ES-I3 (cell line): ENCODE results near the gene AQP9.
"Not testable (repeated sequence)": the region's sequence is repeated elsewhere in the genome, so short reads cannot be mapped to it uniquely, and the experiment has no call there.

Source experiments
- H3K36me3 ChIP-seq: 2 replicates; pipeline ENCODE4 v1.6.1; 2013; ENCODE audit warnings: mild to moderate bottlenecking, low read length, control low read depth, moderate library complexity; ENCODE audit not compliant: insufficient read depth
- H3K4me1 ChIP-seq: 2 replicates; pipeline ENCODE4 v1.6.1; 2013; ENCODE audit warnings: mild to moderate bottlenecking, control low read depth, low read length; ENCODE audit not compliant: insufficient read depth
- H3K9ac ChIP-seq: 2 replicates; pipeline ENCODE4 v1.6.1; 2013; ENCODE audit warnings: low read depth, mild to moderate bottlenecking, low read length, moderate library complexity
- H3K9me3 ChIP-seq: 2 replicates; pipeline ENCODE4 v1.6.1; 2013; ENCODE audit warnings: mild to moderate bottlenecking, low read length, moderate library complexity; ENCODE audit not compliant: control insufficient read depth, insufficient read depth

AQP9 gene

DNA sequence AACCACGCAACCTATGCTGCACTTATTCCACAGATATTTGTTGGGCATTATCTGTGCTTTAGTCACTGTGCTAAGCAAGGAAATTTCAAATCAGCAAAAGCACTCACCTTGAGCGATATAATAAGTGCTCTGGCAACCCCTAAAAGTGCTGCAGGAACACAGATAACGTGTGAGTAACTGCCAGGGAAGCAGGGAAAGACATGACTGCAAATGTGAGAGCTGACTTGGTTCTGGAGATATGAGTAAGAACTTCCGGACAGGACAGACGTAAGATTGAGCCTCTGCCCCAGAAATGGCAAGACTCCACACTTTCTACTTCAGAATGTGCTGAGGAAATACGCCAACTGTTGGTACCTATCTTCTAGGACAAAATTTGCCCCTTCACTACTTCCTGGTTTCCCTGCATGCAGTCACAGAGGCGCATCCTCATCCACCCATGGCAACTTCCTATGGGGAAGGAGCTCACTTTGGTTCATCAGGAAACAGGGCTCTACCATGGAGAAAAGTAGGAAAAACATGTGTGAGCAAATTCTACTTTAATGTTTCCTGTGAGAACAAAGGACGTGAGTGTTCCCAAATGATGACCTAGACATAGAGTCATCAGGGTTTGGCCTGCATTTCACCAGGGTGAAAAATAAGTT is 41.7 kb downstream of the AQP9 start:
- Histone ChIP-seq H3K4me1 (no peaks in the 10 kb centered on the region), H3K9me3 (no peaks in the 10 kb centered on the region), H3K9ac (no peak overlapping the region), H3K36me3 (no peaks in the 10 kb centered on the region)

DNA sequence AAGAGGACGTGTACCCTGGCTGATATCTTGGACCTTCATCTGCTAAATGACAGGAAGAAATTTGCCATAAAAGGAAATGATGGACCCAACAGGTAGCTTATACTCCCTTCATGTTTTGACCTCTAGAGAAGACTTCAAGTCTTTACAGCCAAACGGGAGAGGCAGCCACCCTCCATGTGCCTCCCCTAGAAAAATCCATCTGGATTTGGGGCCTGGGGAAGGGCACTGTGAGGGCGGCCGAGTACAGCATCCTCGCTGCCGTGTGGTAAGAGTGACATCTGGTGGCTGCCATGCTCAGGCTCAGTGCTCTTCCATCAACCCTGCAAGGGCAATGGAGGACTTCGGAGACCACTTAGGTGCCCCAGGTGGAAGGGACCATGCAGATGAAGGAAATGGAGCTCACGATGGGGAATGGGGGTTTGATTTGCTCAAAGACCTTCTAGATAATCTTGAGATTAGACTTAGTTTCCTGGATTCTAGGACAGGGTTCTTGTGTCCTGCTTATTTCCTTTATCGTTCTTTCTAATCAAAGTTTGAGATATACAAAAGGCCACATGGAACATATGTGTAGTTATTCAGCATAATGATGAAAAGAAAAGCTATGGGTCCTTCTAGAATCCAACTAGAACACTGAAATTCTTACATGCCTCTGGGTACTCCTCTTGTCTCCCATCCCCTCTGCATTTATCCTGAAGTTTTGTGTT is 44.4 kb downstream of the AQP9 start:
- Histone ChIP-seq H3K36me3 (no peaks in the 10 kb centered on the region), H3K9ac (no peak overlapping the region), H3K9me3 (no peaks in the 10 kb centered on the region), H3K4me1 (no peaks in the 10 kb centered on the region)

- no peaks in the 10 kb centered on the region for H3K4me1 ChIP-seq
Observed at GRCh38 chr15:58185439-58185838, 47.3 kb downstream of the AQP9 start.

GRCh38 chr15:58189148-58189811 is 51.1 kb downstream of the AQP9 start:
- no peaks in the 10 kb centered on the region for H3K4me1 ChIP-seq
- no peaks in the 10 kb centered on the region for H3K9me3 ChIP-seq
- H3K9ac ChIP-seq: no peak overlapping the region
- no peaks in the 10 kb centered on the region for H3K36me3 ChIP-seq

More at GRCh38 chr15:58185439-58185838, 47.3 kb downstream of the AQP9 start:
- Histone ChIP-seq H3K9ac (no peak overlapping the region), H3K9me3 (no peaks in the 10 kb centered on the region), H3K36me3 (no peaks in the 10 kb centered on the region)

DNA sequence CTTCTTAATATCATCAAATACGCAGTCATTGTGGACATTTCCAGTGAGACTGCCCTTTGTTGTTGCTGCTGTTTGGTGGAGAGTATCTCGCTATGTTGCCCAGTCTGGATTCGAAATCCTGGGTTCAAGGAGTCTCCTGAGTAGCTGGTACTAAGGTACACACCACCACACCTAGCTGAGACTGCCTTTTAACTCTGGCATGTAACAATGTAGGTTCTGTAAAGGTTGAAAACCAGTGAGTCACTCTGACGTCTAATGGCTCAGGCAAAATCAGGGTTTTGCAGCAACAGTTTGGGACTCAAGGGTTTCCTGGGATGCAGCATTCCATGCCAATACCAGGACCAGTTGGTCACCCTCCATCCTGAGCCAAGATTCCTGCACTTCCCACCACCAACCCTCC is 52.2 kb downstream of the AQP9 start:
- Histone ChIP-seq H3K4me1 (no peaks in the 10 kb centered on the region), H3K9ac (no peak overlapping the region), H3K9me3 (no peaks in the 10 kb centered on the region), H3K36me3 (no peaks in the 10 kb centered on the region)

DNA sequence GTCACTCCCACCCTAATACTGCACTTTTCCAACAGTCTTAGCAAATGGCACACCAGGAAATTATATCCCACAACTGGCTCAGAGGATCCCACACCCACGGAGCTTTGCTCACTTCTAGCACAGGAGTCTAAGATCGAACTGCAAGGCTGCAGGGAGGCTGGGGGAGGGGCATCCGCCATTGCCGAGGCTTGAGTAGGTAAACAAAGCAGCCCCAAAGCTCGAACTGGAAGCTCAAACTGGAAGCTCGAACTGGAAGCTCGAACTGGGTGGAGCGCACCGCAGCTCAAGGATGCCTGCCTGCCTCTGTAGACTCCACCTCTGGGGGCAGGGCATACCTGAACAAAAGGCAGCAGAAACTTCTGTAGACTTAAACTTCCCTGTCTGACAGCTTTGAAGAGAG is 55.5 kb downstream of the AQP9 start:
- H3K4me1 ChIP-seq, H3K9me3 ChIP-seq, H3K36me3 ChIP-seq, H3K9ac ChIP-seq: not testable (repeated sequence)

DNA sequence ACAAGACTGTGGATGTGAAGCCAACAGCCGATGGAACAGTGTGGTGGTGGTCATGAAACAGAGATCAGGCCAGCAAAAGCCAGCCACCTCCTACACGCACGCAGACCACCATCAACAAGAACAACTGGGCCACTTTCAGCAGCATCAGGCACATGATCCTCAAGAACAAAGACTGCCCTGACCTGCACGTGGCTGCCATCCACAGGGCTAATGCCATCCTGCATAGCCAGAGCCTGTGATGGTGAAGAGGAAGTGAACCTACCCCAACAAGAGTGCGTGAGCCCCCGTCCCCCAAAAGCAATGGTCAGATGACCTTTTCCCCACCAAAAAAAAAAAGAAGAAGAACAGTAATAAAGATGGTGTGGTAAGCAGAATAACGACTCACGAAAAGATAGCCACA is 62.6 kb downstream of the AQP9 start:
- Histone ChIP-seq H3K9ac (no peak overlapping the region), H3K4me1 (no peaks in the 10 kb centered on the region), H3K36me3 (no peaks in the 10 kb centered on the region), H3K9me3 (no peaks in the 10 kb centered on the region)

DNA sequence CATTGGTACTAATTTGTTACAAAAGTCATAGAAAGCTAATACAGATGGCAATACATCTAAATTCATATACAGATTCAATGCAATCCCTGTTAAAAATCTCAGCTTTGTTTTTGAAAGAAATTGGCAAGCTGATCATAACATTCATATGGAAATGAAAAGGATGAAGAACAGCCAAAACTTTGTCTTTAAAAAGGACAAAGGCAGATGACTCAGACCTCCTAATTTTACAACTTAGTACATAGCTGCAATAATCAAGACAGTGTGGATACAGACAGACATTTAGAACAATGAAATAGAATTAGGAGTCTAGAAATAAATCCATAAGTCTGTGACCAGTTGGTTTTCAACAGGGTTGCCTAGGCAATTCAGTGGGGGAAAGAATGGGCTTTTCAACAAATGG is 63.3 kb downstream of the AQP9 start:
- H3K36me3 ChIP-seq: no peaks in the 10 kb centered on the region
- no peaks in the 10 kb centered on the region for H3K4me1 ChIP-seq
- H3K9me3 ChIP-seq: no peaks in the 10 kb centered on the region
- H3K9ac ChIP-seq: no peak overlapping the region

DNA sequence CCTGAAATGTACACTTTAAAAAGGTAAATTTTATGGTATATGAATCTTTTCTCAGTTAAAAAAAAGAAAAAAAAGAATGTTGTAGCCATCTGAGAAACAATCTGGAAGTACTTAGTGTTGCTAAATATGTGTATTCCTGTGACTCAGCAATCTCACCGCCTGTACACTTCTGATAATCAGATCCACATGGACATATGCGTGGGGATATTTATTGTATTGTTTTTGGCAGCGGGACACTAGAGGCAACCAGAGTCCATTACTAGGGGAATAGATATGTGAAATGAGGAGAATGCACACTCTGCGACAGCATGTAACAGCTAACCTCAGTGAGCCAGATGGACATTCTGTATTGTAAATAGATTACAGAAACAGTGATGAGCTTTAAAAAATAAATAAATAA is 65.4 kb downstream of the AQP9 start:
- no peaks in the 10 kb centered on the region for H3K4me1 ChIP-seq
- H3K9ac ChIP-seq: no peak overlapping the region
- H3K36me3 ChIP-seq: no peaks in the 10 kb centered on the region
- no peaks in the 10 kb centered on the region for H3K9me3 ChIP-seq

DNA sequence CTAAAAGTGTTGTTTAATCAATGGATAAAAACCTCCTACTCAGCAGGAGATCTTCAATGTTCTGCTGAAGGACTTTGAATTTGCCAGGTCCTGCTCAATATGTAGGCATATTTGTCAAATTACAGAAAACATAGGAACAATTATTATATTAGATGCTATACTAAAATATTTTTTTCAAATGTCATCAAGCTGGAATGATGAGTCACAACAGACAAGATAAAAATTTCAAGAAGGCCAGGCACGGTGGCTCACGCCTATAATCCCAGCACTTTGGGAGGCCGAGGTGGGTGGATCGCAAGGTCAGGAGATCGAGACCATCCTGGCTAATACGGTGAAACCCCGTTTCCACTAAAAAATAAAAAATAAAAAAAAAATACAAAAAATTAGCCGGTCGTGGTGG is 68.0 kb downstream of the AQP9 start:
- no peaks in the 10 kb centered on the region for H3K4me1 ChIP-seq
- no peaks in the 10 kb centered on the region for H3K36me3 ChIP-seq
- no peaks in the 10 kb centered on the region for H3K9me3 ChIP-seq
- H3K9ac ChIP-seq: no peak overlapping the region

GRCh38 chr15:58208217-58208616 is 70.0 kb downstream of the AQP9 start:
- H3K36me3 ChIP-seq, H3K4me1 ChIP-seq, H3K9me3 ChIP-seq, H3K9ac ChIP-seq: not testable (repeated sequence)

DNA sequence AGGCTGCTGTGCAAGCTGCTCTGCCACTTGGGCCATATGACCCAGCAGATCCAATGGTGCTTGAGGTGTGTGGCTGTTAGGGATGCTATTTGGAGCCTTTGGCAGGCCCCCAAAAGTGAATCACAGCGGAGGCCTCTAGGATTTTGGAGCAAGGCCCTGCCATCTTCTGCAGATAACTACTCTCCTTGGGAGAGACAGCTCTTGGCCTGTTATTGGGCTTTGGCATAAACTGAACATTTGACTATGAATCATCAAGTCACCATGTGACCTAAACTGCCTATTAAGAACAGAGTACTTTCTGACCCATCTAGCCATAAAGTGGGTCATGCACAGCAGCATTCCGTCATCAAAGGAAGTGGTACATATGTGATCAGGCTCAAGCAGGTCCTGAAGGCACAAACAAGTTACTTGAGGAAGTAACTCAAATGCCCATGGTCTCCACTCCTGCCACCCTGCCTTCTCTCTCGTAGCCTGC is 70.9 kb downstream of the AQP9 start:
- H3K9me3 ChIP-seq, H3K36me3 ChIP-seq, H3K9ac ChIP-seq, H3K4me1 ChIP-seq: not testable (repeated sequence)

- not testable (repeated sequence) for H3K9me3 ChIP-seq, H3K9ac ChIP-seq, H3K4me1 ChIP-seq, H3K36me3 ChIP-seq
Observed at GRCh38 chr15:58210031-58210430, 71.8 kb downstream of the AQP9 start.

DNA sequence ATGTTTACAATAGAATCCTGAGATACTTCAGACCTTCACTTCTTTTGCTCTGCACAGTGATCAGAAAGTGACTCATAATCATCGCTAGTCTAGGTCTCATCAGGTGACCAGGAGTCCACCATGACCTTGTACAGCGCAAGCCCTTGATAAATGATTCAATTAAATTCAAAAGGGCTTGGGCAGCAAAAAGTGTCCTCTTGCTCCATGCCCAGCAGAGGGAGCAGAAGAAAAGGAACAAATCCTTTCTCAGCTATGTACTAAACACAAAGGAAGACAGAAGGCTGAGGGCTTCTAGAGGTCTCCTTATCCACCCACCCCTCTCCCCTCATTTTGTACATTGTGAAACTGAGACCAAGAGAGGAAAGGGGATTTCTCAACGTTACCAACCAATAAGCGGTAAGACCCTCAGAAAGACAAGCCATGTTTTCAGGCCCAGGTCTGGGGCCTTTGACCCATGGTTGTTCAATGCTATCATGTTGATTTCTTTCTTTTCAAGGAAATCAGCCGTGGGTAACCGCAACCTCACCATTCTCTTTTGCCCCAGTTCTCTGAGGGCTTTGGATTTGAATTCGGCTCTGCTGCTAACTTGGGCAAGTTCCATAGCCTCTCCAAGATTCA is 74.8 kb downstream of the AQP9 start:
- no peaks in the 10 kb centered on the region for H3K4me1 ChIP-seq
- H3K36me3 ChIP-seq: no peaks in the 10 kb centered on the region
- no peaks in the 10 kb centered on the region for H3K9me3 ChIP-seq
- no peak overlapping the region for H3K9ac ChIP-seq
